Stimulated activated effector memory CD8-positive, alpha-beta T cell treated with anti-CD3 and anti-CD28 coated beads, Interleukin-12 subunit alpha, Interleukin-12 subunit beta, amount 100 ng/mL, for 72 hours (primary cell): Measurements from ENCODE around the gene PCGF5.
"Not testable (repeated sequence)": the region's sequence is repeated elsewhere in the genome, so short reads cannot be mapped to it uniquely, and the experiment has no call there.

ENCODE experiments used
- ATAC-seq: fragments of 150-1000 bp; cut with Tn5 transposase; 2 replicates; pipeline ENCODE4 v1.10.0; 2021
- DNase-seq, 2 donors: peaks; one replicate each; pipeline ENCODE4 v3.0.0; 2021 to 2022; ENCODE audit warnings: low spot score in 2 of 2
- H3K27ac Mint-ChIP-seq: one replicate; pipeline ENCODE4 v1.8.0; 2022; ENCODE audit warnings: mild to moderate bottlenecking, mixed read lengths
- H3K36me3 Mint-ChIP-seq: one replicate; pipeline ENCODE4 v1.8.0; 2022; ENCODE audit warnings: mild to moderate bottlenecking, mixed read lengths
- H3K4me1 Mint-ChIP-seq: one replicate; pipeline ENCODE4 v1.8.0; 2022; ENCODE audit warnings: mixed read lengths
- H3K4me3 Mint-ChIP-seq: one replicate; pipeline ENCODE4 v1.8.0; 2022; ENCODE audit warnings: mild to moderate bottlenecking, mixed read lengths
- H3K9me3 Mint-ChIP-seq: one replicate; pipeline ENCODE4 v1.8.0; 2022; ENCODE audit warnings: mixed read lengths

The PCGF5 gene

DNA sequence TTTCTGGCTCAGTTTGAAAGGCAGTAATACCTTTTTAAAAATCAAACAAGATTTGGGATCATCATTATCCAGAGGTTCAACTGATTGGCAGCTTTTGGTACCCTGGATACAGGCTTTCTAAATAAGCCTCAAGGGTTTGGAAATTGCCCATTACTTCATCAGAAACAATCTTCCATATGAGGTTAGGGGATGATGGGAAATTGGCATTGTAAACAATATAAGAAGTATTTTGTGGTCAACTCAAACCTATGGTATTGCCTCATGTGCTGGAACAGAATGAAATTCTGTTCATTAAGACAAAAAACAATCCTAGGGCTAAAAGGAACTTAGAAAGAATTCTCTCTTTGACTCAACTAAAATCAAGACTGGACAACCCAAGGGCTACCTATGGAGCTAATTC lies 97.1 kb downstream of the PCGF5 start:
- no peak for ATAC-seq
- no peak for DNase-seq
- Mint-ChIP-seq H3K4me3 (no peak overlapping the region), H3K4me1 (peaks cover 6% of the 10 kb centered on the region), H3K9me3 (no peaks in the 10 kb centered on the region), H3K36me3 (no peaks in the 10 kb centered on the region), H3K27ac (no peak overlapping the region)

DNA sequence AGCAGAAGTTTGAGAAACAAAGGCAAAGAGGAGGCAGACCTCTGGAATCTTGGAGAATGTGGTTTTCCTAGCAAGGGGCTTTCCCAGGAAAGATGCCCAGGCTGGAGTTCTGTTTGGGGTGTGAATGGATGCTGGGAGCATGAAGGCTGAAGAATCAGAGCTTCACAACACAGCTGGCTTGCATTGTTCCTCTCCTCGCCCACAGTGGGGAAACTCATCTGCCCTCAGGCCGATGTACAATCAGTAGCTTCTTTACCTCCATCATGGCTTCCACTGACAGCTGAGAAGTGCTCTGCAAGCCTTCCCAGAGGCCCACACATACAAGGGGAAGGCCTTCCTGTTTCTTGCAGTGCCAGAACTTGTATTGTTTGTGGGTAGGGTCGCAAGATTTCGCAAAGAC lies 98.9 kb downstream of the PCGF5 start:
- Mint-ChIP-seq H3K9me3 (no peaks in the 10 kb centered on the region), H3K27ac (no peak overlapping the region), H3K4me3 (no peak overlapping the region), H3K4me1 (peaks cover under 1% of the 10 kb centered on the region), H3K36me3 (no peaks in the 10 kb centered on the region)
- ATAC-seq = no peak
- no peak for DNase-seq

DNA sequence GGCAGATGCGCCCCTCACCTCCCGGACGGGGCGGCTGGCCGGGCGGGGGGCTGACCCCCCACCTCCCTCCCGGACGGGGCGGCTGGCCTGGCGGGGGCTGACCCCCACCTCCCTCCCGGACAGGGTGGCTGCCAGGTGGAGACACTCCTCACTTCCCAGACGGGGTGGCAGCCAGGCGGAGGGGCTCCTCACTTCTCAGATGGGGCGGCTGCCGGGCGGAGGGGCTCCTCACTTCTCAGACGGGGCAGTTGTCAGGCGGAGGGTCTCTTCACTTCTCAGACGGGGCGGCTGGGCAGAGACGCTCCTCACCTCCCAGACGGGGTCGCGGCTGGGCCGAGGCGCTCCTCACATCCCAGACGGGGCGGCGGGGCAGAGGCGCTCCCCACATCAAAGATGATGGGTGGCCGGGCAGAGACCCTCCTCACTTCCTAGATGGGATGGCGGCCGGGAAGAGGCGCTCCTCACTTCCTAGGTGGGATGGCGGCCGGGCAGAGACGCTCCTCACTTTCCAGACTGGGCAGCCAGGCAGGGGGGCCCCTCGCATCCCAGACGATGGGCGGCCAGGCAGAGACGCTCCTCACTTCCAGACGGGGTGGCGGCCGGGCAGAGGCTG lies 102.9 kb downstream of the PCGF5 start:
- not testable (repeated sequence) for H3K36me3 Mint-ChIP-seq, H3K4me3 Mint-ChIP-seq, DNase-seq, H3K4me1 Mint-ChIP-seq, H3K9me3 Mint-ChIP-seq, H3K27ac Mint-ChIP-seq, ATAC-seq

DNA sequence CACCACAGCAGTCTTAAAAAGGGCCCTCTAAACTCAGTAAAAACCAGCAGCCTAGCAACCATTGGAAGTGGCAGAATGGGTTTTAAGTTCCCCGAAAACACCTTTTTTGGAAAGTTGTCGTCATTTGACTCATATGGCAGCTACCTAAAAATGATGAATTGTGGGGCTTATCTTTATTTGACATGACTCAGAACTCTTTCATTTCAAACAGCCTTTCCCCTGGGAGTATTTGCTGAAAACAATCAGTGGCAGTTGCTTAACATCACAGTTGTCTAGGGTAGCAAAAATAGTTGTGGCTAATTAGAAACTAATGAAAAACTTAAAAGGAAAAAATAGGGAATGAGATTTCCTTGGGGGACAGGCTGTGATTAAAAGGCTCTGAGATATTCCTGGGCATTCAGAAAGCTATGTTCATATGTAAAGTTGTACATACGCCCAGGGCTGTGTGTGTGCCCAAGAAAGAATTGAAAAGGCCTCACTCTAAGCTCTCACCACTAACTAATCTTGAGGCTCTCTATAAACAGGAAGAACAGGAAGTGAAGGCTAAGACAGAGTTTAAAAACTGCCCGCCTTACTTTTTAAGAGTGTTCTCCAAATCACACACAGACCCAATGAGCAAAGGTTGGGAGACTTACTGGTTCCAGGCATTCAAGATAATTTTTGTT lies 108.0 kb downstream of the PCGF5 start:
- H3K9me3 Mint-ChIP-seq = no peaks in the 10 kb centered on the region
- no peaks in the 10 kb centered on the region for H3K36me3 Mint-ChIP-seq
- H3K27ac Mint-ChIP-seq = no peak overlapping the region
- no peaks in the 10 kb centered on the region for H3K4me1 Mint-ChIP-seq
- no peak overlapping the region for H3K4me3 Mint-ChIP-seq
- DNase-seq = no peak
- no peak for ATAC-seq
